ENCODE results near the gene CELF2.

The CELF2 gene

DNA sequence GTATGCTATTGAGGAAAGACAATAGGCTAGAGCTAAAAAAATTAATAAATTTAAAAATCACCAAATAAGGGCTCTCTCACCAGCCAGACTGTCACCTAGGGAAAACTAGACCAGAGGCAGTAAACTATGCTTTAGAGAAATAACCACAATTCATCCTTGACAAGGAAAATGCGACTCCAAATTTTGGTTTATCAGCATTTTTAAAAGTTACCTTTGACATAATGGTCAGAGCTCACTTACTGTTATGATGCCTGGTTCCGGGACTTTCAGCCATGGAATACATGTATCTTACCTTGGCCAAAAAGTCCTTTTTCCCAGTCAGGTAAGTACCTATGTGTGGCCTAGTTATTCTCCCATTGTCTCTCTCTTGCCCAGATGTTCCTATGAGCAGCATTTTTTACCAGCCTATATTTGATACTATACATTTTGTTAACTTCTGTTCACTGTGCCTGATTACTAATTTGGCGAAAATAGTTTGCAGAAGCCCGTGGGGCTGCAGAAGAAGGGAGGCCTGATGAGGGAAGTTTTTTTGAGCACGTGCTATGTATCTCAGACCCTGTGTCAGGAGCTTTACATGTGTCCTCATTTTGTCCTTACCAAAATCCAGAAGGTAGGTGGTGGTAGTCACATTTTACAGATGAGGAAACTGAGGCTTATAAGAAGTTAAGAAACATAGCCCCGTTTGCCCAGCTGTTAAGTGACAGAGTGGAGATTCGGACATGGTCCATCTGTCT is 149.7 kb downstream of the CELF2 start:
- H2AFZ ChIP-seq (ENCODE audit: low read depth, low read length), result no peak overlapping the region
- H3K9me3 ChIP-seq (ENCODE audit: low read length), result peaks cover 3% of the 10 kb centered on the region
- H3K4me3 ChIP-seq (ENCODE audit: low read length), result no peak overlapping the region
- H3K27me3 ChIP-seq (ENCODE audit: insufficient read depth, low read length), result no peaks in the 10 kb centered on the region
- peaks cover 10% of the 10 kb centered on the region for H3K36me3 ChIP-seq (ENCODE audit: insufficient read depth, low read length)
- peaks cover 35% of the 10 kb centered on the region for H3K4me1 ChIP-seq (ENCODE audit: insufficient read depth, low read length)

DNA sequence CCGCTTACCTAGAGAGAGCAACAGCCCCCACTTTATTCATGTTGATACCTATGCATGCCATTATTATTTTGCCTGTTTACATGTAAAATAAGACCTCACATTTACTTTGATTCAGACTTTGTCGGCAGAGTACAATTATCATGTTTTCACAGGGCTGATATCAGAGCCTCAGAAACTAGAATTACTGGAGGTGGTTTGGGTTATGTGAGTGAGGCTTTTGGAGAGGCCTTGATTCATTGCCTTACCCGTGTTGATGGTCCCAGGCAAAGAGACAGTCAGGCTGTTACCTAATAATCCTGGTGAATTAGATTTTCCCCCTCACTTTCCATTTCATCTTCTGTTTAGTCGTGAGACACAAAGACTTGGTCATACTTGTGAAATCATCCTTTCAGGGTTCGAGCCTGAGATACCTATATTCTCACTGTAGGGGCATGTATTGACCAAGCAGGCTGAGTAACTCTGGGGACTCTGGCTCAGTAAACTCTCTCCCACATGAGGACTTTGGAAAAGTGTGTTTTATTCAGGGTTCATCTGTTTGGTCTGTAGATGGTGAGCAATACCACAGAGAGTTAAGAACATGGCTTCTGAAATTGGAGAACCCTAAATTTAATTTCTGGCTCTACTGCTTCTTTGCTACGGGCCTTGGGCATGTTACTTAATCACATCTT is 150.9 kb downstream of the CELF2 start:
- no peaks in the 10 kb centered on the region for H3K27me3 ChIP-seq (ENCODE audit: insufficient read depth, low read length)
- H3K4me3 ChIP-seq (ENCODE audit: low read length), result no peak overlapping the region
- H3K9me3 ChIP-seq (ENCODE audit: low read length), result peaks cover 3% of the 10 kb centered on the region
- peaks cover 12% of the 10 kb centered on the region for H3K36me3 ChIP-seq (ENCODE audit: insufficient read depth, low read length)
- H3K4me1 ChIP-seq (ENCODE audit: insufficient read depth, low read length), result peaks cover 27% of the 10 kb centered on the region
- no peak overlapping the region for H2AFZ ChIP-seq (ENCODE audit: low read depth, low read length)

DNA sequence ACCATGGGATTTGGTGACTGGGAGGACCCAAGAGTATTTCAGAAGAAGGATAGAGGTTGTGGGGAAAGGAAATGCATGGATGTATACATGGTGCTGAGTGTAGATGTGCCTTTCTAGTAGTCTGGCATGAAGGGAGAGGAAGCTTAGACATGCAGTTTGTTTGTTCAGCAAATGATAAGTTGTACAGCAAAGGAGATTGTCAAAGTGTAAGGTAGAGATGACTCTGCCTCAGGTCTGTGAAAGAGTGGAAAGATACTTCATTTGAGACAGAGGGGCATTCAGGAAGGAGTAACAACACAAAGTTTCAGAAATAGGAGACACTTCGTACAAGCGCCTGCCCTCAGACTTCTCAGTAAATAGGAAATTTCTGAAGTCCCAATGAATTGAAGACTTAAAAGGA is 152.3 kb downstream of the CELF2 start:
- Histone ChIP-seq H3K27me3 (ENCODE audit: insufficient read depth, low read length) (no peaks in the 10 kb centered on the region), H3K9me3 (ENCODE audit: low read length) (peaks cover 3% of the 10 kb centered on the region), H3K36me3 (ENCODE audit: insufficient read depth, low read length) (peaks cover 16% of the 10 kb centered on the region), H3K4me1 (ENCODE audit: insufficient read depth, low read length) (peaks cover 16% of the 10 kb centered on the region), H3K4me3 (ENCODE audit: low read length) (no peak overlapping the region), H2AFZ (ENCODE audit: low read depth, low read length) (no peak overlapping the region)

DNA sequence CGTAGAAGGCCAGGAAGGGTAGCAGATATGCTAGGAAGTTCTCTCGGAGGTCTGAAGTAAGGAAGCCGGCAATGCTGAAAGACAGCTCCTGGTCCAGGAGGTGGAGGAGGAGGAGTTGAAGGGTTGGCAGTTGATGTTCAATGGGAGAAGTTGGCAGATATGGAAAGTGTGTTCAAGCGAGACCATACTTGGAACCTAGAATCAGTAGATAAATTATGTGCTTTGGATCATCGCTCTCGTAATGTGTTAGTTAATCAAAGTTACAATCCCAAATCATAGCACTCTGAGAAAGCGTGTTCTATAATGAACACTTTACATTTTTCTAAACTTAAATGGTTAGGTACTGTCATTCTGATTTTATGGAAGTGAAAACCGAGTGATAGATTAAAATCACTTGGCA is 152.9 kb downstream of the CELF2 start:
- Histone ChIP-seq H2AFZ (ENCODE audit: low read depth, low read length) (no peak overlapping the region), H3K36me3 (ENCODE audit: insufficient read depth, low read length) (peaks cover 19% of the 10 kb centered on the region), H3K27me3 (ENCODE audit: insufficient read depth, low read length) (no peaks in the 10 kb centered on the region), H3K4me1 (ENCODE audit: insufficient read depth, low read length) (peaks cover 11% of the 10 kb centered on the region), H3K9me3 (ENCODE audit: low read length) (peaks cover 3% of the 10 kb centered on the region), H3K4me3 (ENCODE audit: low read length) (no peak overlapping the region)

DNA sequence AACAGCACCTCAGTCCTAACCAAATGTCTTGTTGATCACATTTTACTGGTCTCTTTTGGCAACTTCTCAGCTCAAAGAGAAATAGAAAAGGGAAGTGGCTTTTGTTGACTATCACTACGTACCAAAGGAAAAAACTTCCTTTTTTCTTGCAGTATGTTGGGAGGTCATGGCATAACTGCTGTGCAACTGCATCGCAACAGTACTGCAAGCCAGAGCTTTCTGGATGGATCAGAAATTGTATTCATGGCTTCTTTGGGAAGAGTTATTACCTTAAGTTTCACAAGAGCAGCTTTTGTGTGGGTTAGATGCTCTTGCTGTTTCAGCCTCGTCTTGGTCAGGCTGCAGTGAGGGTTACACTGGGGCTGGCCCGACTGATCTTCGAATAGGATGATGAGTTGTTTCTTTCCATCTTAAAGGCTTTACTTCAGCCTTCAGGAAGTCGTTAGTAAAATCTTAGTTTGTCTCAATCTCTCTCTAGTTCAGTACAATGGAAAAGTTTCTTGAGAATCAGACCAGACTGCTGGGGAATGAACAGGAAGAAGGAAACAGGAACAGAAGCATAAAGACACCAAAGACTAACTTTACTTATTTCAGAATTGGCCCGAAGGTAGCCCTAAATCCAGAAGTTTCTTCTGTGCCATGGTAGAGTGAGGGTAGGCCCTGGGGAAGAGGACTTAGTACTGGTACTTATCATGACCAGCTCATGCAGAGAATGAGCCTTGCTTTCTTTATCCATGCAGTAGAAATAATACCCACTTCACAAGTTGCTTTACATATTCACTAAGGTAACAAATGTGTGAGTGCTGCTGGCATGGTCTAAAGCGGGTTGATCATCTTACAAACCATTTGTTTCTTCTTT is 153.6 kb downstream of the CELF2 start:
- Histone ChIP-seq H3K27me3 (ENCODE audit: insufficient read depth, low read length) (no peaks in the 10 kb centered on the region), H2AFZ (ENCODE audit: low read depth, low read length) (no peak overlapping the region), H3K4me3 (ENCODE audit: low read length) (no peak overlapping the region), H3K36me3 (ENCODE audit: insufficient read depth, low read length) (peaks cover 19% of the 10 kb centered on the region), H3K4me1 (ENCODE audit: insufficient read depth, low read length) (peaks cover 6% of the 10 kb centered on the region), H3K9me3 (ENCODE audit: low read length) (peaks cover 3% of the 10 kb centered on the region)

DNA sequence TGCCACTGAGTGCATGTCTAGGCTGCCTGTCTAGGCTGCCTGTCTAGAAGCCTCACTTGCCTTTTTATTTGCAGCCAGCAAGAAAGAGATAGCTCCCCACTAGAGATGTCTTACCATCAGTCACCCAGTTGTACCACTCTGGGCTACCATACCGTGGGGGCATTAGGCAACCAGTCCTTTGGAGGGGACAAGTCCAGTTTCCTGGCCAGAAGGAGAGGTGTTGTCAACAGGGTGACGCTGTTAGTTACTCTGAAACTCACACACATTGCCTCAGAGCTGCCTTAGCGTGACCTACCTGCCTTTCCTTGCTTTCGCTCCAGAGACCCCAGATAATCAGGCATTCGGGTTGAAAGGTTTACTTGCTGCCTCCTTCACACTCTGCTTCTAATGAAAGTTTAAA is 155.4 kb downstream of the CELF2 start:
- no peak overlapping the region for H2AFZ ChIP-seq (ENCODE audit: low read depth, low read length)
- H3K27me3 ChIP-seq (ENCODE audit: insufficient read depth, low read length), result no peaks in the 10 kb centered on the region
- H3K4me1 ChIP-seq (ENCODE audit: insufficient read depth, low read length), result no peaks in the 10 kb centered on the region
- peaks cover 3% of the 10 kb centered on the region for H3K9me3 ChIP-seq (ENCODE audit: low read length)
- no peak overlapping the region for H3K4me3 ChIP-seq (ENCODE audit: low read length)
- H3K36me3 ChIP-seq (ENCODE audit: insufficient read depth, low read length), result peaks cover 16% of the 10 kb centered on the region

DNA sequence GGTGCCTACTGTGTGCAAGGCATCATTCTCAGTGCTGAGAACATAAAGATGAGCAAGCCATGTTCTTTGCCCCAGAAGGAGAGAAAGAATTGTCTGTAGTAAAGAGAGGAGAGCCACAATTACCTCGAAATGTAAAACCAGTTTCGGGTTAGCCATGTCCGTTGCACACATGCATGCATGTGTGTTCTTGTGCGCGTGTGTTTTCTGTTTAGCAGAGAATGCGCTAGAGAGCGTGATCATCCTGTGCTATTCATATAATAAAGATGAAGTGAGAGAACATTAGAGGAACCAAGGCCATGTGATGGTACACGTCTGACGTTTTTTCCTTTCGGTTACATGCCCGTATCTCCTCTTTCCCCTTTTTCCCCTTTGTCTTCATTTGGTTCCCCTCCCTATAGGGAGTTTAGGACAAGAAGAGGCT is 158.2 kb downstream of the CELF2 start:
- peaks cover 23% of the 10 kb centered on the region for H3K36me3 ChIP-seq (ENCODE audit: insufficient read depth, low read length)
- no peaks in the 10 kb centered on the region for H3K27me3 ChIP-seq (ENCODE audit: insufficient read depth, low read length)
- H3K9me3 ChIP-seq (ENCODE audit: low read length), result no peaks in the 10 kb centered on the region
- no peak overlapping the region for H2AFZ ChIP-seq (ENCODE audit: low read depth, low read length)
- no peak overlapping the region for H3K4me3 ChIP-seq (ENCODE audit: low read length)
- no peaks in the 10 kb centered on the region for H3K4me1 ChIP-seq (ENCODE audit: insufficient read depth, low read length)

DNA sequence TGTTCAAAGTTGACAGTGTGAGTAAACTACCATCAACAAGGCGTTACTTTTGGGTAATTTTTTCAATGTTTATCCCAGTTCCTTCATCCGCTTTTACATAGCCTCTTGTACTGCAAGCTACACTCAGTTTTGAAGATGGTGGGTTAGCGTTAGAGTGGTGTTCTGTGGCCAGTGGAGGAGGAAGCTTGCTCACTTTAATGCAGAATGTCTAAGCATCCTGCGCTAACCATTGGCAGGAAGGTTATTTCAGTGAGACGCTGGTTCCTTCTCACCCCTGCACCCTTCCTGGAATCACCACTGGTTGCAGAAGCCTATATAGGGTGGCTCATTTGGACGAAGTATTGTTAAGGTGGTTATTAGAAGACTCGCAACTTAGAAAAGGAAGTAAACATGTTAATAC is 159.1 kb downstream of the CELF2 start:
- Histone ChIP-seq H3K36me3 (ENCODE audit: insufficient read depth, low read length) (peaks cover 23% of the 10 kb centered on the region), H3K9me3 (ENCODE audit: low read length) (no peaks in the 10 kb centered on the region), H3K4me1 (ENCODE audit: insufficient read depth, low read length) (no peaks in the 10 kb centered on the region), H3K4me3 (ENCODE audit: low read length) (no peak overlapping the region), H2AFZ (ENCODE audit: low read depth, low read length) (no peak overlapping the region), H3K27me3 (ENCODE audit: insufficient read depth, low read length) (no peaks in the 10 kb centered on the region)

DNA sequence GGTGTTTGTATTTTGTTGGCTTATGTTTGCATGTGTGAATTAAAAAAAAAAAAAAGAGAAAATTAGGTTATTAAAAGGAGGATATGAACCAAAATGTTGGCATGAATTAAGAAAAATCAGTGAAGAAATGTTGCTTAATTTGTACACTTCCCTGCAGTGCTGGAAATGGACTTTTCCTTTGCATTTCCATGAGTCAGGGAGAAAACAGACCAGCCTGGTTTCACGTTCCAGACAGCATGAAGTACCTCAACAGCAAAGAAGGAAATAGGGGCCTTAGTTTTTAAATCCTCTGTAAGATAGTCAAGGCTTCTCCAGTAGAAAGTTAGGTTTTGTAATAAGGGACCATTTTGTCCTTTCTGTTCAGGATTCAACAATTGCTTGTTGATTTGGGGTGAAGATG is 159.7 kb downstream of the CELF2 start:
- Histone ChIP-seq H3K27me3 (ENCODE audit: insufficient read depth, low read length) (no peaks in the 10 kb centered on the region), H3K4me3 (ENCODE audit: low read length) (no peak overlapping the region), H3K4me1 (ENCODE audit: insufficient read depth, low read length) (no peaks in the 10 kb centered on the region), H3K36me3 (ENCODE audit: insufficient read depth, low read length) (peaks cover 23% of the 10 kb centered on the region), H3K9me3 (ENCODE audit: low read length) (no peaks in the 10 kb centered on the region), H2AFZ (ENCODE audit: low read depth, low read length) (no peak overlapping the region)

DNA sequence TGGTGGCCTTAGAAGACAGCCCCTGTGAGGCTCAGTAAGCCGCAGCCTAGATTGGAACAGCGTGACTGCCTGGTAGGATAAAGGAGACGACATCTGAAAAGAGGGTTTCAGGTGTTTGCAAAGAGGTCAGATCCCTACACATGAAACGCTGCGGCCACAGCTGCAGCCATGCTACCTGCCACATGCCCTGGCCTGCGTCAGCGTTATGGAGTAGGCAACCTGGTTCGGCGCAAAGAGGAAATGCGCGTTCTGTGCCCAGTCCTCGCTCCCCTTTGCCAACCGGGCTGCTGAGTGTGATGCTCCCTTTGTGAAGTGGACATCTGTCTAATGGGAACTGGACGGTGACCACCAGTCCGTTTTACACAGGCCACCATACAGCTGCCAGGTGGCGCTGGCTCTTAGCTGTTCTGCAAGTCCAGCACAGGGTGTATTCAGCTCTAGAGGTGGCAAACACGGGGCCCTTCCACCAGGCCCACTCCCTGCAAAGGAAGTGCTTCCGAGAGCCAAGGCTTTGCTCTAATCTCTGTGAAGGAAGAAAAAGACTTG is 160.3 kb downstream of the CELF2 start:
- H3K4me1 ChIP-seq (ENCODE audit: insufficient read depth, low read length), result no peaks in the 10 kb centered on the region
- no peaks in the 10 kb centered on the region for H3K27me3 ChIP-seq (ENCODE audit: insufficient read depth, low read length)
- H3K36me3 ChIP-seq (ENCODE audit: insufficient read depth, low read length), result peaks cover 21% of the 10 kb centered on the region
- H3K9me3 ChIP-seq (ENCODE audit: low read length), result no peaks in the 10 kb centered on the region
- H3K4me3 ChIP-seq (ENCODE audit: low read length), result no peak overlapping the region
- no peak overlapping the region for H2AFZ ChIP-seq (ENCODE audit: low read depth, low read length)

DNA sequence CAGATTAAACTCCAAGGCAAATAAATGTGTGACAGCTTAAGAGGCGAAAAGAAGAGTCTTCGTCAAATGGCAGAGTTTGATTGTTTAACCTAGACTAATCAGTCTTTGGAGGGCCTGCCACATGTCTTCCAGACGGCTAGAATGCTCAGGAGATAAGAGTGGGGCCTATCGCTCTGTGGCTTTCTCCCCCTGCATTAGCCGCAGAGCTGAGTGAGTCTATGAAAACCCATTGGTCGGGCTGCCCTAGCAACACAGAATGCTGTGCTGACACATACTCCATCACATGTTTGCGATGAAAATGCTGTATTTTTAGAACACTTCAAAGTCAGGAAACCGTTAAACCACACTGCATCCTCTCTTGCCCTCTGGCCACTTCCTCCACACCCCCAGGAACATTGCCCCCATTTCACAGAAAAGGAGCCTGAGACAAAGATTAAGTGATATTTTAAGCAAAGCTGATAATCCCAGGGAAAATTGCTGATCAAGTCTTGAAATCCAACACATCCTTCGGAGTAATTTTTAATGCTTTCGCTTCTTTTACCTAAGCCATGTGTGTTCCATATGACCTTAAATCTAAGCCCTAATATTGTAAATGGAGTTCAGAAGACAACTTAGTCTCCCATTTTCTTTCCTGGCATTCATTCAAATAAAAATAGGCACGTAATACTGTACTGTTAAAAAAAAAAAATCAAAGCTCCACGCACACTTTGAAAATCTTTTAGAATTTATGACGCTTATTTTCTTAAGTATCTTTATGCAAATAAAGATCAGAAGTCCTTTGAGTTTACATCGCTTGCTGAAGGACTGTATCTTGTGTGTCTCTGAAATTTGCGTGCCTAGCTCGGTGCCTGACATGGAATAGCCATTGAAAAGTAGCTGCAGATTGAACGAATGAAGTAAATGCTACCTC is 161.2 kb downstream of the CELF2 start:
- no peaks in the 10 kb centered on the region for H3K9me3 ChIP-seq (ENCODE audit: low read length)
- no peaks in the 10 kb centered on the region for H3K27me3 ChIP-seq (ENCODE audit: insufficient read depth, low read length)
- H2AFZ ChIP-seq (ENCODE audit: low read depth, low read length), result no peak overlapping the region
- H3K4me1 ChIP-seq (ENCODE audit: insufficient read depth, low read length), result no peaks in the 10 kb centered on the region
- peaks cover 21% of the 10 kb centered on the region for H3K36me3 ChIP-seq (ENCODE audit: insufficient read depth, low read length)
- H3K4me3 ChIP-seq (ENCODE audit: low read length), result no peak overlapping the region

DNA sequence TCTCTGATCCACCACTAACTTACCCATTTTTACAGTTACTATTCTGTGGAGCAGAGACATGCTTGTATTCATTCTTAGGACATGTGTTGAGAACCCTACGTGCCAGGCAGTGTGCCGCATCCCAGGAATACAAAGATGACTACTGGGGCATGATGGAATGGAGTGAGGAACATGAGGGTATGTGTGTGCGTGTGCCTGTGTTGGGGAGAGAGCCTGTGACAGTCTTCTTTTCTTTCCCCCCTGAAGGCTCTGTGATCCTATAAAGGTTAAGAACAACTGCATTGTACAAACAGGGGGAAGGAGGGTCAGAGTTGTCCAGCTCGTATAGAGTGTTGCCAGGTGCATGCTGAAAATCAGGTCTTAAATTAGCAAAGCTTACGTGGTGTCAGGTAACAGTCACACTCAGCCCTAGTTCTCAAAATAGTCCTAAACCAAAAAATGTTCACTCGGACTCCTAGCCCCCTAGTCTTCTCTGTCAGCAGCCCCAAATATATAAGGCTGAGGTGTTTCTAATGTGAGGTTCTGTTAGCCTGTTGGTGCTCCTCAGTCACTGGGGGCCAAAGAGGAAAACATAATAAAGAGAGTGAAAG is 161.9 kb downstream of the CELF2 start:
- H3K4me3 ChIP-seq (ENCODE audit: low read length), result no peak overlapping the region
- H3K4me1 ChIP-seq (ENCODE audit: insufficient read depth, low read length), result no peaks in the 10 kb centered on the region
- no peak overlapping the region for H2AFZ ChIP-seq (ENCODE audit: low read depth, low read length)
- peaks cover 19% of the 10 kb centered on the region for H3K36me3 ChIP-seq (ENCODE audit: insufficient read depth, low read length)
- no peaks in the 10 kb centered on the region for H3K9me3 ChIP-seq (ENCODE audit: low read length)
- no peaks in the 10 kb centered on the region for H3K27me3 ChIP-seq (ENCODE audit: insufficient read depth, low read length)

Measured in neuron (in vitro differentiated cells).